ENCODE measurements around the gene PDP2. TPM values are rescaled to one million over a fixed set of nuclear protein-coding genes. Genes with fewer than 3 reads are reported as not detected.

Gene PDP2
- total and polyA plus RNA-seq, 12 donors: 1.2 to 5.7 (median 3.5) TPM

DNA sequence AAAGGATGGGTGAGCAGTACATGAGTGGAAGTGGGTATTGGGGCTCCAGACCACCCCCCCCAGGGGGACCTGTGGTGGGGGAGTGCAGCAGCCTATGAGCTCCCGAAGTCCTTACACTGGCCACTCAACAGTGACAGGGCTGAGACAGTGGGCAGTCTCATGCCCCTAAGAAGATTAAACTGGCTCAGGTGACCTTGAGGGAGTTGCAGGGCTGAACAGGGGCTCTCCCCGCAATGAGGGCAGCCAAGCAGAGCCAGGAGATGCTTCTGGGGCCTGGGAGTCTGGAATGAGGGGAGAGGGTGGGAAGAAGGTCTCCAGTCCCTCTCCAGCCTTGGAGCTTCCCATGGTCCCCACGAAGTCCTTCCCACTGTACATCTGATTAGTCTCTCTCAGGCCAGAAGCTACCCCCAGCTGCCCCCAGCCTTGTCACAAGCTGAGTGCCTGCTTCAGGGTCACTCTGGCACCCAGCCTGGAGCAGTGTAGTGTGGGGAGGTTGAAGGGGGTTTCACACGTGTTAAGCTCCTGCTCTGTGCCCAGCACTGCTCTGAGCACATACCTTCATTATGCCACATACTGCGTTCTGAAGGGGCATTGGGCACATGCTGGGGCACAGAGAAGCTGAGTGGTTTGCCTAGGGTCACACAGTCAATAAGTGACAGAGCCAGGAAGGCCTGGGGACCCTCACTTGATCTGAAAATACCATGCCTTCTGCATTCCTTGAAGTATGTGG is 39.4 kb downstream of the PDP2 start:
- Histone ChIP-seq H3K27me3 (peaks cover 0 to 44% (median 21%) of the 10 kb centered on the region in 7 donors), H3K4me1 (peaks cover 5 to 59% (median 24%) of the 10 kb centered on the region in 9 donors), H3K4me3 (no peak overlapping the region), H3K27ac (peak overlapping the region; percentile 44 to 97 (median 84)), H3K9me3 (no peaks in the 10 kb centered on the region), H3K36me3 (peaks cover 0 to 14% (median 0%) of the 10 kb centered on the region in 9 donors)
- DNase-seq: no peak
- intact Hi-C loops (cut with DNase I): no loop called here
- TF ChIP-seq, protein P1, sequence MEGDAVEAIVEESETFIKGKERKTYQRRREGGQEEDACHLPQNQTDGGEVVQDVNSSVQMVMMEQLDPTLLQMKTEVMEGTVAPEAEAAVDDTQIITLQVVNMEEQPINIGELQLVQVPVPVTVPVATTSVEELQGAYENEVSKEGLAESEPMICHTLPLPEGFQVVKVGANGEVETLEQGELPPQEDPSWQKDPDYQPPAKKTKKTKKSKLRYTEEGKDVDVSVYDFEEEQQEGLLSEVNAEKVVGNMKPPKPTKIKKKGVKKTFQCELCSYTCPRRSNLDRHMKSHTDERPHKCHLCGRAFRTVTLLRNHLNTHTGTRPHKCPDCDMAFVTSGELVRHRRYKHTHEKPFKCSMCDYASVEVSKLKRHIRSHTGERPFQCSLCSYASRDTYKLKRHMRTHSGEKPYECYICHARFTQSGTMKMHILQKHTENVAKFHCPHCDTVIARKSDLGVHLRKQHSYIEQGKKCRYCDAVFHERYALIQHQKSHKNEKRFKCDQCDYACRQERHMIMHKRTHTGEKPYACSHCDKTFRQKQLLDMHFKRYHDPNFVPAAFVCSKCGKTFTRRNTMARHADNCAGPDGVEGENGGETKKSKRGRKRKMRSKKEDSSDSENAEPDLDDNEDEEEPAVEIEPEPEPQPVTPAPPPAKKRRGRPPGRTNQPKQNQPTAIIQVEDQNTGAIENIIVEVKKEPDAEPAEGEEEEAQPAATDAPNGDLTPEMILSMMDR (IDR thresholded peaks at IDR 0.05): no peak
- peak in 5 of 8 donors; percentile 5 to 19 (median 7) for ATAC-seq
- WGBS, 2 donors: 43 to 49% methylated on average over 5 of the region's 5 CpGs

DNA sequence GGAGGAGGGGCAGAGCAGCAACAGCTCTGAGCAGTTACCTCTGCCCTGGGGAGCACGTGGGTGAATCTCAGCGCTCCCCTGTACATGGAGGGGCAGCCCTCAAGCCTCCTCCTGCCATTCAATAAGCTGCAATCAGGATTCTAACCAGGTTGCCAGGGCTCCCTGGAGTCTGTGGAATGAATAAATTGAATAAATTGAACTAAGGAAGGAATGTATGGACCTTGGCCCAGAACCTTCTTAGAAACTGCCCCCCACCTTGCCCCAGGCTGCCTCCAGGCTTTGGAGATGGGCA is 39.9 kb downstream of the PDP2 start:
- peaks cover 7 to 61% (median 24%) of the 10 kb centered on the region in 9 donors for H3K4me1 ChIP-seq
- 26 to 56% methylated on average over 2 of the region's 2 CpGs for WGBS, 2 donors
- intact Hi-C loops (cut with DNase I): no loop called here
- no peak overlapping the region for H3K4me3 ChIP-seq
- no peaks in the 10 kb centered on the region for H3K9me3 ChIP-seq
- H3K27me3 ChIP-seq: peaks cover 0 to 49% (median 21%) of the 10 kb centered on the region in 7 donors
- DNase-seq (no peak), ATAC-seq (peak in 3 of 8 donors; percentile 0 to 21 (median 2))
- TF ChIP-seq, protein P1 (IDR thresholded peaks at IDR 0.05): no peak
- H3K27ac ChIP-seq: peak overlapping the region; percentile 44 to 97 (median 84)
- peaks cover 0 to 14% (median 0%) of the 10 kb centered on the region in 9 donors for H3K36me3 ChIP-seq

DNA sequence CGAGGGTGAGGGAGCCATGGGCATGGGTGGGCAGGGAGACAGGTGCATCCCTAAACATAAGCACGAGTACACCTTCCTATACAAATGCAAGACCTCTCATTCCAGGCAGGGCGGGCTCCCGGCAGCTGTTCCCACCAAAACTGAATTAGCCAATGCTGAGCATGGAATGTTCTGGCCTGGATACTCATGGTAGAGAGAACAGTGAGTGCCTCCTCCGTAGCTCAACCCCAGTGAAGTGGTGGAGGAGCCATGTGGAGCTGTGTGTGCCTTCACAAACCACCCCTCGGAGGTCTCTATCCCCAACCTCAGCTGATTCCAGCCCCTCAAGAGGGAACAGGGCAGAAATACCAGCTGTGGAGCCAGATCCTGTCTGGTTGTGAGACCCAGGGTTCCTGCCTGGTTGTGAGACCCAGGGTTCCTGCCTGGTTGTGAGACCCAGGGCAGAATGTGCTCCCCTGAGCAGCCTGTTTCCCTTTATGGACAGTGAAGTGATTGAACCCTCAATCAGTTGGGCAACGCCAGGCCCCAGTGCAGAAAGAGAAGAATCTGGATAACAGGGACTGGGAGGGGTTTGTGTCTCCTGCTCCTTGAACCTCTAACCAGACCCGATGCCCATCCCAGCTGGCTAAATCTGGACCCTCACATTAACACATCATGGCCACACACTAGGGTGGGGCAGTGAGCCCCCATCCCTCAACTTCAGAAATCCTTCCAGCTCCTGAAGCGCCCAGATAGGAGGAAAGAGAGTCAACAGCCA is 40.8 kb downstream of the PDP2 start:
- ATAC-seq (peak in 3 of 8 donors; percentile 2 to 72 (median 11)), DNase-seq (no peak)
- Histone ChIP-seq H3K27me3 (peaks cover 0 to 58% (median 21%) of the 10 kb centered on the region in 7 donors), H3K4me3 (peak overlapping the region in 2 of 10 donors; percentile 71 to 73), H3K36me3 (peaks cover 0 to 14% (median 0%) of the 10 kb centered on the region in 9 donors), H3K9me3 (no peaks in the 10 kb centered on the region), H3K4me1 (peaks cover 8 to 70% (median 24%) of the 10 kb centered on the region in 9 donors), H3K27ac (peak overlapping the region; percentile 77 to 97 (median 90))
- 48 to 56% methylated on average over 9 of the region's 9 CpGs for WGBS, 2 donors
- TF ChIP-seq, protein P1 (IDR thresholded peaks at IDR 0.05): no peak
- intact Hi-C loops (cut with DNase I): loop anchor here in 1 of 10 donors (1.0 kb wide), 1 partner anchor 15 kb away; no protein-coding TSS in a partner anchor

DNA sequence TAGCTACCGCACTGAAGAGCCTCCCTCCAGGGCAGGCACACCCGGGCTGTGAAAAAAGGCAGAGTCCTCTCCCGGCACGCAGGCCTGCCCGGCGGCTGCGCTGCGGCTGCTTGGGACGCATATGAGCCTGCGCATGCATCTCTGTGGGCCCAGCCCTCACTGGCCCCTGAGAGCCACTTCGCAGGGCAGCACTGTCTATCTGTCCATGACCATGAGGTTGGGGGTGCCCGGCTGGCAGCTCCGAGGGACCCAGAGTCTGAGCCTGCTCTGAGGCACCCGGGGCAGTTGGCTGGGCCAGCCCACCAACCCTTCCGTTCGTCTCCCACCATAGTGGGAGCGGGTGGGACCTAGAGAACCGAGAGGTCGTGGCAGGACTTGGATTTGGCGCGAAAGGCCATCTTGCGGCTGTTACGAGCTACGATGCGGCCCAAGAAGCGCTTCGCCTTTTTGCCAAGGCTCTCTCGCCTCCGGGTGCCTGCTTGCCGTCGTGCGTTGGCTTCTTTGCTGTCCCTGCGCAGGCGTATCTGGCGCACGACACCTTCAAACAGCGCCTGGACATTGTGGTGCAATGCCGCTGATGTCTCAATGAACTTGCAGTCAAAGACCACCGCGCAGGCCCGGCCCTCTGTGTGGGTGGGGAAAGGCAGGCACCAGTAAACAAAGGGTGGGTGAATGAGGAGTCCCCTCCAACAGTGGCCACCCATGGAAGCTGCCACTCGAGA is 41.6 kb downstream of the PDP2 start:
- H3K4me3 ChIP-seq: peak overlapping the region in 8 of 10 donors; percentile 56 to 79 (median 69)
- H3K27ac ChIP-seq: peak overlapping the region; percentile 77 to 97 (median 90)
- peaks cover 0 to 14% (median 0%) of the 10 kb centered on the region in 9 donors for H3K36me3 ChIP-seq
- intact Hi-C loops (cut with DNase I): loop anchor here in 1 of 10 donors (1.0 kb wide), 1 partner anchor 16 kb away; no protein-coding TSS in a partner anchor
- DNase-seq: no peak
- TF ChIP-seq, protein P1 (IDR thresholded peaks at IDR 0.05): no peak
- H3K27me3 ChIP-seq: peaks cover 0 to 63% (median 21%) of the 10 kb centered on the region in 7 donors
- H3K9me3 ChIP-seq: no peaks in the 10 kb centered on the region
- peaks cover 8 to 77% (median 29%) of the 10 kb centered on the region in 9 donors for H3K4me1 ChIP-seq
- 54% methylated on average over 42 of the region's 42 CpGs for WGBS, 2 donors
- ATAC-seq: peak in 1 of 8 donors; percentile 1

All from heart right ventricle (tissue), 16 donors.